GM12878 (cell line): ENCODE data around the gene LRRFIP2. TPM values are rescaled to one million over a fixed set of nuclear protein-coding genes. Genes with fewer than 3 reads are reported as not detected.

Source experiments
- ATAC-seq: fragments of 200-7000 bp; cut with Tn5 transposase; 3 replicates; pipeline ENCODE4 v1.9.1; 2020; ENCODE audit warnings: mild to moderate bottlenecking, moderate library complexity
- BruUV-seq: library from RNA; stranded (reverse); fragments of 400-500 nt; replicated peaks from 2 replicates; lab custom pipeline; 2021; lab: Mats Ljungman, UMichigan
- CTCF ChIA-PET: fragments of 300-600 bp; sonication (Branson Sonifier 250); formaldehyde crosslinking; extraction: SDS; loops from one replicate; lab custom pipeline; 2021; ENCODE audit warnings: inconsistent platforms; lab: Yijun Ruan, JAX
- POLR2A ChIA-PET: fragments of 350-600 bp; formaldehyde crosslinking; extraction: SDS; loops from one replicate; lab custom pipeline; 2021; ENCODE audit warnings: inconsistent platforms; lab: Charles Lee
- RAD21 ChIA-PET: fragments of 300-600 bp; sonication (Branson Sonifier 250); formaldehyde crosslinking; loops from one replicate; lab custom pipeline; 2023; ENCODE audit warnings: antibody characterized with exemption; ENCODE audit not compliant: unreplicated experiment; lab: Charles Lee
- SMC1A ChIA-PET: fragments of 300-600 bp; sonication (Branson Sonifier 250); formaldehyde crosslinking; loops from one replicate; lab custom pipeline; 2023; ENCODE audit not compliant: unreplicated experiment, uncharacterized antibody; lab: Charles Lee
- DNase-seq: peaks from one replicate; pipeline ENCODE4 v3.0.0-alpha.2; 2011; ENCODE audit warnings: low read depth, low spot score
- FAIRE-seq: peaks from 3 replicates; lab custom pipeline; 2011; peaks lifted over from hg19 to GRCh38; lab: Jason Lieb, UNC
- H2AFZ ChIP-seq: 2 replicates; pipeline ENCODE4 v1.6.0; 2011; ENCODE audit warnings: low read depth, low read length, control low read depth; ENCODE audit not compliant: control insufficient read depth
- H3K27ac ChIP-seq: 2 replicates; pipeline ENCODE4 v1.5.1; 2011; ENCODE audit warnings: control low read depth; ENCODE audit not compliant: control insufficient read depth, insufficient read depth
- H3K27me3 ChIP-seq, 2 experiments: replicated peaks in 1 of 2; 2 replicates each; pipeline versions ENCODE4 v1.6.0 to v1.6.1; 2011; ENCODE audit warnings: low read length in 1 of 2; ENCODE audit not compliant: control insufficient read depth in 2 of 2, insufficient read depth in 2 of 2
- H3K36me3 ChIP-seq, 2 experiments: 2 replicates each; pipeline ENCODE4 v1.5.1; 2011; ENCODE audit warnings: low read length in 1 of 2; ENCODE audit not compliant: control insufficient read depth in 2 of 2, insufficient read depth in 2 of 2
- H3K4me1 ChIP-seq: 2 replicates; pipeline ENCODE4 v1.6.1; 2011; ENCODE audit warnings: mild to moderate bottlenecking, low read length, moderate library complexity, mixed read lengths; ENCODE audit not compliant: control insufficient read depth, insufficient read depth
- H3K4me2 ChIP-seq: 2 replicates; pipeline ENCODE4 v1.6.0; 2011; ENCODE audit warnings: control low read depth; ENCODE audit not compliant: control insufficient read depth, insufficient read depth
- H3K4me3 ChIP-seq: fragments of 200-600 bp; sonication (generic); 2 replicates; pipeline ENCODE4 v1.5.1; 2016
- H3K79me2 ChIP-seq: 2 replicates; pipeline ENCODE4 v1.6.0; 2011; ENCODE audit warnings: low read length; ENCODE audit not compliant: control insufficient read depth, insufficient read depth
- H3K9ac ChIP-seq: 2 replicates; pipeline ENCODE4 v1.8.0; 2011; ENCODE audit warnings: low read length, control low read depth, mixed read lengths; ENCODE audit not compliant: control insufficient read depth, insufficient read depth
- H3K9me3 ChIP-seq: replicated peaks from 3 replicates; pipeline ENCODE4 v1.5.1; 2011; ENCODE audit warnings: mild to moderate bottlenecking, low read length; ENCODE audit not compliant: control insufficient read depth, insufficient read depth
- H4K20me1 ChIP-seq: 2 replicates; pipeline ENCODE4 v1.6.0; 2011; ENCODE audit not compliant: control insufficient read depth, insufficient read depth
- BMI1 ChIP-seq: fragments of 450-650 bp; IDR thresholded peaks from 2 replicates; pipeline ENCODE4 v1.6.1; 2016; ENCODE audit warnings: mild to moderate bottlenecking, moderate library complexity, borderline replicate concordance
- ETV6 ChIP-seq, 2 experiments: fragments of 450-650 bp in 1 of 2; IDR thresholded peaks in 1 of 2; conservative IDR thresholded peaks in 1 of 2; 2 replicates each; pipeline ENCODE4 v1.6.1; 2014; ENCODE audit warnings: antibody characterized with exemption in 1 of 2, borderline replicate concordance in 1 of 2, low read depth in 1 of 2, mild to moderate bottlenecking in 1 of 2, moderate library complexity in 1 of 2
- MTA2 ChIP-seq: fragments of 450-650 bp; IDR thresholded peaks from 2 replicates; pipeline ENCODE4 v1.6.1; 2016; ENCODE audit warnings: low read depth, mild to moderate bottlenecking, moderate library complexity
- MYB ChIP-seq: fragments of 150-350 bp; IDR thresholded peaks from 2 replicates; pipeline ENCODE4 v1.6.1; 2014; ENCODE audit warnings: mild to moderate bottlenecking, low read depth, low read length, borderline replicate concordance
- PAX8 ChIP-seq: fragments of 450-650 bp; IDR thresholded peaks from 2 replicates; pipeline ENCODE4 v1.6.1; 2017; ENCODE audit warnings: mild to moderate bottlenecking, moderate library complexity
- RBBP5 ChIP-seq: fragments of 200-600 bp; sonication (generic); conservative IDR thresholded peaks from 2 replicates; pipeline ENCODE4 v1.6.1; 2016
- STAT1 ChIP-seq: fragments of 450-650 bp; conservative IDR thresholded peaks from 2 replicates; pipeline ENCODE4 v1.6.1; 2014; ENCODE audit warnings: antibody characterized with exemption, mild to moderate bottlenecking
- TCF3 ChIP-seq: IDR thresholded peaks from 2 replicates; pipeline ENCODE4 v1.6.1; 2012; ENCODE audit warnings: low read depth, mild to moderate bottlenecking, low read length, borderline replicate concordance; ENCODE audit not compliant: insufficient read depth
- WGBS: methylation state at CpG from one replicate; pipeline ENCODE4 v1.1.6; 2016; ENCODE audit warnings: low lambda C conversion rate; ENCODE audit not compliant: insufficient replicate concordance, insufficient coverage; ENCODE audit errors: missing lambda C conversion rate; 5-methylcytosine and 5-hydroxymethylcytosine counted together
- in situ Hi-C: fragments of 300-500 bp; cut with MboI; formaldehyde crosslinking; loops from 9 replicates; pipeline ENCODE4 v1.14.3; 2018; ENCODE audit warnings: mixed read lengths
- intact Hi-C: fragments of 100-400 bp; cut with micrococcal nuclease; formaldehyde crosslinking; loops from one replicate; pipeline ENCODE4 v1.14.2; 2022; ENCODE audit not compliant: unreplicated experiment
- polyA plus RNA-seq, 11 experiments: library from polyadenylated mRNA; depleted of rRNA in 4 of 11; unstranded in 6 of 11; stranded (reverse) in 5 of 11; fragments of >200 nt; fragmentation: Nextera tagmentation in 4 of 11; fragmentation: Illumina TruSeq in 1 of 11; extraction: Ambion mirVana in 4 of 11; extraction: Trizol in 1 of 11; gene quantifications; 1 replicate in 1 of 11; 2 replicates in 10 of 11; pipeline versions ENCODE4 v1.2.1 to v1.2.3, GENCODE V29; 2011 to 2016; ENCODE audit warnings: inconsistent platforms in 2 of 11, missing spikeins in 2 of 11, low read depth in 1 of 11
- total RNA-seq, 4 experiments: library from RNA; depleted of rRNA in 3 of 4; stranded (reverse); fragments of >200 nt in 3 of 4; fragmentation: Illumina TruSeq in 1 of 4; extraction: Trizol in 1 of 4; gene quantifications; 2 replicates each; pipeline versions ENCODE4 v1.2.1 to v1.2.3, GENCODE V29; 2013 to 2021
- TF ChIP-seq, protein P1 (sequence below): IDR thresholded peaks from 2 replicates; pipeline ENCODE4 v1.6.1; 2012; ENCODE audit warnings: low read length, inconsistent platforms
- TF ChIP-seq, protein P2 (sequence below), 3 experiments: IDR thresholded peaks in 2 of 3; conservative IDR thresholded peaks in 1 of 3; 2 replicates each; pipeline ENCODE4 v1.5.1; 2011; ENCODE audit warnings: low read depth in 3 of 3, low read length in 3 of 3, mild to moderate bottlenecking in 3 of 3, control low read depth in 2 of 3, moderate library complexity in 2 of 3, inconsistent platforms in 1 of 3, mixed read lengths in 1 of 3; ENCODE audit not compliant: control insufficient read depth in 2 of 3, insufficient read depth in 1 of 3; ENCODE audit errors: extremely low read depth in 1 of 3
- TF ChIP-seq, protein P3 (sequence below): fragments of 450-650 bp; IDR thresholded peaks from 2 replicates; pipeline ENCODE4 v1.6.1; 2016; ENCODE audit warnings: mild to moderate bottlenecking
- TF ChIP-seq, protein P4 (sequence below): fragments of 450-650 bp; IDR thresholded peaks from 2 replicates; pipeline ENCODE4 v1.6.1; 2017; ENCODE audit warnings: mild to moderate bottlenecking, moderate library complexity
- TF ChIP-seq, protein P5 (sequence below): IDR thresholded peaks from 2 replicates; pipeline ENCODE4 v1.6.1; 2011; ENCODE audit warnings: low read depth, low read length, improper control_type of control experiment, borderline replicate concordance

LRRFIP2 gene
- total and polyA plus RNA-seq, 10 of the 15 experiments (the other 5 are each of a cell fraction or from before 2014, with no cell fraction given), result 9.7 to 46.9 (median 38.1) TPM

DNA sequence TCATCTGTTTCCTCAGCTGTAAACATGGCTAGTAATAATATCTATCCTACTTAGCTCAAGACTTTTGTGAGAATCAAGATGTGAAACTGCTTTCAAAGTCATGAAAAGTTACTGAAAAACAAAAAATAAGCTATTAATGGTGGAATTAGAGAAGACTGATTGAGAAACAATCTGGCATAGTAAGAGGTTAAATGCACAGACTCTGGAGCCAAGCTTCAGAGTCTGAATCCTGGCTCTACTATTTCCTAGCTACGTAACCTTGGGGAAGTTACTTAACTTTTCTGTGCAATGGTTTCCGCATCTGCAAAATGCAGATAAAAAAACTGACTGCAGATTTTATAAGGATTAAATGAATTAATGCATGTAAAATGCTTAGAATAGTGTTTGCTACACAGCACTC, 28.8 kb downstream of the LRRFIP2 start:
- no peak overlapping the region for H2AFZ ChIP-seq
- H4K20me1 ChIP-seq, result no peaks in the 10 kb centered on the region
- TF ChIP-seq, protein P1, sequence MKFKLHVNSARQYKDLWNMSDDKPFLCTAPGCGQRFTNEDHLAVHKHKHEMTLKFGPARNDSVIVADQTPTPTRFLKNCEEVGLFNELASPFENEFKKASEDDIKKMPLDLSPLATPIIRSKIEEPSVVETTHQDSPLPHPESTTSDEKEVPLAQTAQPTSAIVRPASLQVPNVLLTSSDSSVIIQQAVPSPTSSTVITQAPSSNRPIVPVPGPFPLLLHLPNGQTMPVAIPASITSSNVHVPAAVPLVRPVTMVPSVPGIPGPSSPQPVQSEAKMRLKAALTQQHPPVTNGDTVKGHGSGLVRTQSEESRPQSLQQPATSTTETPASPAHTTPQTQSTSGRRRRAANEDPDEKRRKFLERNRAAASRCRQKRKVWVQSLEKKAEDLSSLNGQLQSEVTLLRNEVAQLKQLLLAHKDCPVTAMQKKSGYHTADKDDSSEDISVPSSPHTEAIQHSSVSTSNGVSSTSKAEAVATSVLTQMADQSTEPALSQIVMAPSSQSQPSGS, result no peak
- TF ChIP-seq, protein P2, sequence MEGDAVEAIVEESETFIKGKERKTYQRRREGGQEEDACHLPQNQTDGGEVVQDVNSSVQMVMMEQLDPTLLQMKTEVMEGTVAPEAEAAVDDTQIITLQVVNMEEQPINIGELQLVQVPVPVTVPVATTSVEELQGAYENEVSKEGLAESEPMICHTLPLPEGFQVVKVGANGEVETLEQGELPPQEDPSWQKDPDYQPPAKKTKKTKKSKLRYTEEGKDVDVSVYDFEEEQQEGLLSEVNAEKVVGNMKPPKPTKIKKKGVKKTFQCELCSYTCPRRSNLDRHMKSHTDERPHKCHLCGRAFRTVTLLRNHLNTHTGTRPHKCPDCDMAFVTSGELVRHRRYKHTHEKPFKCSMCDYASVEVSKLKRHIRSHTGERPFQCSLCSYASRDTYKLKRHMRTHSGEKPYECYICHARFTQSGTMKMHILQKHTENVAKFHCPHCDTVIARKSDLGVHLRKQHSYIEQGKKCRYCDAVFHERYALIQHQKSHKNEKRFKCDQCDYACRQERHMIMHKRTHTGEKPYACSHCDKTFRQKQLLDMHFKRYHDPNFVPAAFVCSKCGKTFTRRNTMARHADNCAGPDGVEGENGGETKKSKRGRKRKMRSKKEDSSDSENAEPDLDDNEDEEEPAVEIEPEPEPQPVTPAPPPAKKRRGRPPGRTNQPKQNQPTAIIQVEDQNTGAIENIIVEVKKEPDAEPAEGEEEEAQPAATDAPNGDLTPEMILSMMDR (IDR thresholded peaks at IDR 0.05 in 2 of 3, conservative IDR thresholded peaks at IDR 0.05 in 1 of 3; ENCODE audit: control insufficient read depth in 2 of 3, extremely low read depth in 1 of 3, insufficient read depth in 1 of 3, low read depth in 3 of 3, low read length in 3 of 3), result no peak
- no peak for TF ChIP-seq PAX8
- no peak for TF ChIP-seq ETV6 (conservative IDR thresholded peaks at IDR 0.05 in 1 of 2, IDR thresholded peaks at IDR 0.05 in 1 of 2; ENCODE audit: borderline replicate concordance in 1 of 2, low read depth in 1 of 2)
- TF ChIP-seq, protein P3, sequence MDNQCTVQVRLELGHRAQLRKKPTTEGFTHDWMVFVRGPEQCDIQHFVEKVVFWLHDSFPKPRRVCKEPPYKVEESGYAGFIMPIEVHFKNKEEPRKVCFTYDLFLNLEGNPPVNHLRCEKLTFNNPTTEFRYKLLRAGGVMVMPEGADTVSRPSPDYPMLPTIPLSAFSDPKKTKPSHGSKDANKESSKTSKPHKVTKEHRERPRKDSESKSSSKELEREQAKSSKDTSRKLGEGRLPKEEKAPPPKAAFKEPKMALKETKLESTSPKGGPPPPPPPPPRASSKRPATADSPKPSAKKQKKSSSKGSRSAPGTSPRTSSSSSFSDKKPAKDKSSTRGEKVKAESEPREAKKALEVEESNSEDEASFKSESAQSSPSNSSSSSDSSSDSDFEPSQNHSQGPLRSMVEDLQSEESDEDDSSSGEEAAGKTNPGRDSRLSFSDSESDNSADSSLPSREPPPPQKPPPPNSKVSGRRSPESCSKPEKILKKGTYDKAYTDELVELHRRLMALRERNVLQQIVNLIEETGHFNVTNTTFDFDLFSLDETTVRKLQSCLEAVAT, result no peak
- TF ChIP-seq MYB, result no peak
- TF ChIP-seq BMI1, result no peak
- no peak for TF ChIP-seq MTA2
- no peak for TF ChIP-seq RBBP5
- TF ChIP-seq TCF3, result no peak
- TF ChIP-seq STAT1, result no peak
- TF ChIP-seq, protein P4, sequence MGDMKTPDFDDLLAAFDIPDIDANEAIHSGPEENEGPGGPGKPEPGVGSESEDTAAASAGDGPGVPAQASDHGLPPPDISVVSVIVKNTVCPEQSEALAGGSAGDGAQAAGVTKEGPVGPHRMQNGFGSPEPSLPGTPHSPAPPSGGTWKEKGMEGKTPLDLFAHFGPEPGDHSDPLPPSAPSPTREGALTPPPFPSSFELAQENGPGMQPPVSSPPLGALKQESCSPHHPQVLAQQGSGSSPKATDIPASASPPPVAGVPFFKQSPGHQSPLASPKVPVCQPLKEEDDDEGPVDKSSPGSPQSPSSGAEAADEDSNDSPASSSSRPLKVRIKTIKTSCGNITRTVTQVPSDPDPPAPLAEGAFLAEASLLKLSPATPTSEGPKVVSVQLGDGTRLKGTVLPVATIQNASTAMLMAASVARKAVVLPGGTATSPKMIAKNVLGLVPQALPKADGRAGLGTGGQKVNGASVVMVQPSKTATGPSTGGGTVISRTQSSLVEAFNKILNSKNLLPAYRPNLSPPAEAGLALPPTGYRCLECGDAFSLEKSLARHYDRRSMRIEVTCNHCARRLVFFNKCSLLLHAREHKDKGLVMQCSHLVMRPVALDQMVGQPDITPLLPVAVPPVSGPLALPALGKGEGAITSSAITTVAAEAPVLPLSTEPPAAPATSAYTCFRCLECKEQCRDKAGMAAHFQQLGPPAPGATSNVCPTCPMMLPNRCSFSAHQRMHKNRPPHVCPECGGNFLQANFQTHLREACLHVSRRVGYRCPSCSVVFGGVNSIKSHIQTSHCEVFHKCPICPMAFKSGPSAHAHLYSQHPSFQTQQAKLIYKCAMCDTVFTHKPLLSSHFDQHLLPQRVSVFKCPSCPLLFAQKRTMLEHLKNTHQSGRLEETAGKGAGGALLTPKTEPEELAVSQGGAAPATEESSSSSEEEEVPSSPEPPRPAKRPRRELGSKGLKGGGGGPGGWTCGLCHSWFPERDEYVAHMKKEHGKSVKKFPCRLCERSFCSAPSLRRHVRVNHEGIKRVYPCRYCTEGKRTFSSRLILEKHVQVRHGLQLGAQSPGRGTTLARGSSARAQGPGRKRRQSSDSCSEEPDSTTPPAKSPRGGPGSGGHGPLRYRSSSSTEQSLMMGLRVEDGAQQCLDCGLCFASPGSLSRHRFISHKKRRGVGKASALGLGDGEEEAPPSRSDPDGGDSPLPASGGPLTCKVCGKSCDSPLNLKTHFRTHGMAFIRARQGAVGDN, result no peak
- TF ChIP-seq, protein P5, sequence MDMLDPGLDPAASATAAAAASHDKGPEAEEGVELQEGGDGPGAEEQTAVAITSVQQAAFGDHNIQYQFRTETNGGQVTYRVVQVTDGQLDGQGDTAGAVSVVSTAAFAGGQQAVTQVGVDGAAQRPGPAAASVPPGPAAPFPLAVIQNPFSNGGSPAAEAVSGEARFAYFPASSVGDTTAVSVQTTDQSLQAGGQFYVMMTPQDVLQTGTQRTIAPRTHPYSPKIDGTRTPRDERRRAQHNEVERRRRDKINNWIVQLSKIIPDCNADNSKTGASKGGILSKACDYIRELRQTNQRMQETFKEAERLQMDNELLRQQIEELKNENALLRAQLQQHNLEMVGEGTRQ, result no peak
- FAIRE-seq (no peak), ATAC-seq (no peak), DNase-seq (no peak)
- CTCF ChIA-PET, result interaction anchor here (0.6 to 1.6 kb wide), 2 partner anchors 17 to 20 kb away, joined by 3 to 4 read pairs; no protein-coding TSS in a partner anchor
- WGBS, result 96% methylated on average over 2 of the region's 2 CpGs
- RAD21 ChIA-PET, result no interaction called here
- H3K27ac ChIP-seq, result no peak overlapping the region
- H3K4me1 ChIP-seq, result peaks cover 14% of the 10 kb centered on the region; the same call in 1 of the 2 replicates
- POLR2A ChIA-PET, result no interaction called here
- in situ Hi-C loops (no loop called here), intact Hi-C loops (no loop called here)
- peaks cover 0 to 4% of the 10 kb centered on the region in 2 experiments; a peak in 3 of 4 replicates for H3K36me3 ChIP-seq
- H3K27me3 ChIP-seq, result no peaks in the 10 kb centered on the region
- no peak overlapping the region for H3K4me3 ChIP-seq
- H3K79me2 ChIP-seq, result no peaks in the 10 kb centered on the region; the same call in 1 of the 2 replicates
- SMC1A ChIA-PET, result interaction anchor here (0.7 to 2.2 kb wide), 5 partner anchors 9 to 171 kb away, joined by 3 to 9 read pairs (median 3); no protein-coding TSS in a partner anchor
- H3K9ac ChIP-seq, result no peak overlapping the region
- BruUV-seq, result no TSS peak
- peaks cover 7% of the 10 kb centered on the region for H3K9me3 ChIP-seq
- no peak overlapping the region for H3K4me2 ChIP-seq
